Panc1 (cell line): Measurements from ENCODE around the gene CTSL.

Source experiments
- CTCF ChIP-seq: fragments of 450-650 bp; IDR thresholded peaks from 2 replicates; pipeline ENCODE4 v1.5.1; 2017; ENCODE audit warnings: mild to moderate bottlenecking
- POLR2AphosphoS5 ChIP-seq: IDR thresholded peaks from 2 replicates; pipeline ENCODE4 v1.6.1; 2012; ENCODE audit warnings: mild to moderate bottlenecking, low read depth, low read length, moderate library complexity
- REST ChIP-seq, 2 experiments: IDR thresholded peaks; 2 replicates each; pipeline ENCODE4 v1.6.1; 2011 to 2012; ENCODE audit warnings: low read depth in 2 of 2, control low read depth in 1 of 2, low read length in 1 of 2, mild to moderate bottlenecking in 1 of 2, moderate library complexity in 1 of 2; ENCODE audit not compliant: insufficient read depth in 1 of 2
- TCF7L2 ChIP-seq: IDR thresholded peaks from 2 replicates; pipeline ENCODE4 v1.6.1; 2011; ENCODE audit warnings: mild to moderate bottlenecking, low read depth, low read length, inconsistent platforms

GRCh38 chr9:87713278-87713987 is 12.5 kb upstream of the CTSL start:
- TF ChIP-seq CTCF = no peak
- TF ChIP-seq TCF7L2 = no peak
- TF ChIP-seq REST (IDR thresholded peaks at IDR 0.05; ENCODE audit: insufficient read depth in 1 of 2, low read depth in 2 of 2, low read length in 1 of 2) = no peak
- TF ChIP-seq POLR2AphosphoS5 = no peak
